Measurements from ENCODE around the gene EMCN.
"Not testable (repeated sequence)": the region's sequence is repeated elsewhere in the genome, so short reads cannot be mapped to it uniquely, and the experiment has no call there.

EMCN gene

GRCh38 chr4:100372432-100372831 lies 145.4 kb downstream of the EMCN start:
- no peak for DNase-seq

- no peak for DNase-seq
Observed at GRCh38 chr4:100369871-100370270, 148.0 kb downstream of the EMCN start.

- DNase-seq, result no peak
Observed at GRCh38 chr4:100367451-100367850, 150.4 kb downstream of the EMCN start.

- DNase-seq, result no peak
Observed at GRCh38 chr4:100366213-100366612, 151.6 kb downstream of the EMCN start.

GRCh38 chr4:100362366-100362765 lies 155.5 kb downstream of the EMCN start:
- DNase-seq, result no peak

GRCh38 chr4:100361336-100361735 lies 156.5 kb downstream of the EMCN start:
- DNase-seq, result no peak

GRCh38 chr4:100360211-100360610 lies 157.6 kb downstream of the EMCN start:
- no peak for DNase-seq

GRCh38 chr4:100359441-100359840 lies 158.4 kb downstream of the EMCN start:
- DNase-seq, result no peak

- no peak for DNase-seq
Observed at GRCh38 chr4:100357542-100357941, 160.3 kb downstream of the EMCN start.

GRCh38 chr4:100356172-100356571 lies 161.7 kb downstream of the EMCN start:
- no peak for DNase-seq

GRCh38 chr4:100352352-100352751 lies 165.5 kb downstream of the EMCN start:
- DNase-seq, result not testable (repeated sequence)

- DNase-seq, result no peak
Observed at GRCh38 chr4:100348473-100348872, 169.3 kb downstream of the EMCN start.

GRCh38 chr4:100347241-100347640 lies 170.6 kb downstream of the EMCN start:
- no peak for DNase-seq

- no peak for DNase-seq
Observed at GRCh38 chr4:100345585-100345984, 172.2 kb downstream of the EMCN start.
